Measurements from ENCODE around the gene GTPBP4.

GTPBP4 gene

DNA sequence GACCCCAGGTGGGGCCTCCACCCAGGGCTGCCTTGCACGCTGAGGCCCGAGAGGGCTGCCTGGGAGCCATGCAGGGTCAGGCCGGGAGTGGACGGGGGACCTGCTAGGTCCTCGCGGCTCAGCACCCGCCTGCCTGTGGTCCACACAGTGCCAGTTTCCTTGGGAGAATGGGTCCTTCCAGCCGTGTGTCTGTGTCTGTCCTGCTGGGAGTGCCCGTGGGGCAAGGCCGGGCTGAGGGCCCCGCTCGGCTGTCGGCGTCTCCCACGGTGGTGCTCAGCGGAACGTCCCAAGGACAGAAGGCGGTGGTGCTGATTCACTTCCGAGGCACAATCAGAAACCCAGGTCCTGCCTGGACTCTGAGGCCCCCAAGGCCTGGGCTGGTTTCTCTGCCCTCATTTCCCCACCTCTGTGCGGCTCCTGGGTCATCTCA lies 23.2 kb upstream of the GTPBP4 start:
- Histone ChIP-seq H3K9me3 (no peaks in the 10 kb centered on the region), H3K27ac (no peak overlapping the region), H3K4me2 (no peak overlapping the region), H3K4me3 (no peak overlapping the region), H3K9ac (no peak overlapping the region), H3K36me3 (no peaks in the 10 kb centered on the region), H3K4me1 (no peaks in the 10 kb centered on the region), H4K20me1 (no peaks in the 10 kb centered on the region), H3K27me3 (no peaks in the 10 kb centered on the region)
- TF ChIP-seq Cebpa-rat (IDR thresholded peaks at IDR 0.05) = no peak

DNA sequence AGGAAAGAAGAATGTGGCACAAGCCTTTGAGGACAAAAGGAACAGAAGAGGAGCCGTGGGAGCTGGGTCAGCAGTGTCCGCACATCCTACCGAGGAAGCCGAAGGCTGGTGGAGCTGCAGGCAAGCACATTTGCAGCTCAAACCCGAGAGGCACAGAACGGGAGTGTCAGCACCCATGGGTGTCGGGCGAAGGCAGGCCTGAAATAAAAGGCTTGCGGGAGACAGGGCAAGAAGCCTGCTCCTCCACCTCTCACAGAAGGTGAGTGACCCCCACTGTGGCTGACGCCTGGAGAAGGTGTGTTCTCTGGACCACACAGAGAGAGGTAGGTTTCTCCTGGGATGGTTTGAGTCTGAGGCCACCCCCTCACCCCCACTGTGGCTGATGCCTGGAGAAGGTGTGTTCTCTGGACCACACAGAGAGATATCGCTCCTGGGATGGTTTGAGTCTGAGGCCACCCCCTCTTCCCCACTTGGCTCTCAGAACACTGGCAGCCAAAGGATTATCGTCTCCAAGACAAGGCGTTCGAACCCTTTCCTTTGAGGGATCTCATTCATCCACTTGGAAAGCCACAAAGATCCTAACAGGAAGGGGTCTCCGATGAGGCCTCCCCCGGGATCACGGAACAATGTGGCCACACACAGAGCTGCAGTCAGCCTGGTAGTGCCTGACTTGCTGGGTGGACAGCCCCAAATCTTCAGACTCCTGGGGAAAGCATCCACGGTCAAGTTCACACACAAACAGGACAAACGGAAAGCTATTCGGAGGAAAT lies 21.6 kb upstream of the GTPBP4 start:
- no peak overlapping the region for H3K4me2 ChIP-seq
- H3K9me3 ChIP-seq = no peaks in the 10 kb centered on the region
- no peak overlapping the region for H3K4me3 ChIP-seq
- no peak overlapping the region for H3K9ac ChIP-seq
- H3K36me3 ChIP-seq = no peaks in the 10 kb centered on the region
- H3K27ac ChIP-seq = no peak overlapping the region
- no peak for TF ChIP-seq Cebpa-rat (IDR thresholded peaks at IDR 0.05)
- no peaks in the 10 kb centered on the region for H4K20me1 ChIP-seq
- no peaks in the 10 kb centered on the region for H3K27me3 ChIP-seq
- H3K4me1 ChIP-seq = no peaks in the 10 kb centered on the region

GRCh38 chr10:968546-969199 lies 19.6 kb upstream of the GTPBP4 start:
- Histone ChIP-seq H3K27me3 (no peaks in the 10 kb centered on the region), H3K4me2 (no peak overlapping the region)
- TF ChIP-seq Cebpa-rat (IDR thresholded peaks at IDR 0.05) = no peak

GRCh38 chr10:969473-970150 lies 18.6 kb upstream of the GTPBP4 start:
- Histone ChIP-seq H3K36me3 (no peaks in the 10 kb centered on the region), H3K9ac (no peak overlapping the region), H3K4me2 (no peak overlapping the region), H3K27me3 (no peaks in the 10 kb centered on the region), H3K4me1 (peaks cover 22% of the 10 kb centered on the region), H4K20me1 (no peaks in the 10 kb centered on the region), H3K4me3 (no peak overlapping the region), H3K27ac (no peak overlapping the region), H3K9me3 (no peaks in the 10 kb centered on the region)
- no peak for TF ChIP-seq Cebpa-rat (IDR thresholded peaks at IDR 0.05)

More at GRCh38 chr10:968546-969199, 19.6 kb upstream of the GTPBP4 start:
- H4K20me1 ChIP-seq = no peaks in the 10 kb centered on the region
- H3K27ac ChIP-seq = no peak overlapping the region
- no peak overlapping the region for H3K9ac ChIP-seq
- peaks cover 13% of the 10 kb centered on the region for H3K4me1 ChIP-seq
- H3K4me3 ChIP-seq = no peak overlapping the region
- no peaks in the 10 kb centered on the region for H3K9me3 ChIP-seq
- H3K36me3 ChIP-seq = no peaks in the 10 kb centered on the region

DNA sequence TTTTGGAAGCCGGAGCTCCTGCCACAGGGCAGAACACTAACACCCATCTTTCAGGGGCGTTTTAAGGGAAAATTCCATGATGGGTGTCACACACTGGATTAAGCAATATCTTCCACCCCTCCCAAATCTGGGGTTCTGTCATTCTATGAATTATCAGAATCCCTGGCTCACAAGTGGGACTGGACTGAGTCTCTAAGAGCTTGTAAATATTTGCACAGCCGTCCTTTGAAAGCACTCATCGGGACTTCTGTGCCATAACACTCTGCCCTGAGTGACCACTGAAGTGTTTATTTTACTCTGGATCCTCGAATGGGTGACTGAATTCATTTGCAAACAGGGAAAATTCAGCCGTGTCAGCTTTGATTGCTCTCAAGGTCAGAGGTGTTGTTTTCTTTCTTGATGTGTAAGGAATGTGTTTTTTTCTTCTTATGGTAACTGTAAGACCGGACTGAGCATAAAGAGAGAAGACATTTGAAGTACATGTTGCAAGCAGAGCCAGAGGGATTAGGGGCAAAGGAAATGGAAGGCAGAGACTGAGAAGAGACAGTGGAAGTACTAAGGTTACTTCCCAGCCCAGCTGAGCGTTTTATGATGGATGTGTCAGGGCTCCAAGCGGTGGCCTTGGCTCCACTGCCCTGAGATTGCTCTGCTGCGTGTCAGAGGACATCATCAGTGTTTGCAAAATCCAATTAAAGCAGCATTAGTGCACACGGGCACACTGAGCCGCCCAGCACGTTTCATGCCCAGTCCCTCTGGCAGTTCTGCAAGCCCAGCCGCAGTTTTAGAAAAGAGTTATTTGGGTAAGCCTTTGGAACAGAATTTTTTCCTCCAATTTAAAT lies 17.7 kb upstream of the GTPBP4 start:
- Histone ChIP-seq H4K20me1 (no peaks in the 10 kb centered on the region), H3K4me3 (no peak overlapping the region), H3K36me3 (no peaks in the 10 kb centered on the region), H3K27ac (no peak overlapping the region), H3K27me3 (no peaks in the 10 kb centered on the region), H3K4me1 (peaks cover 32% of the 10 kb centered on the region), H3K9me3 (no peaks in the 10 kb centered on the region), H3K9ac (no peak overlapping the region), H3K4me2 (no peak overlapping the region)
- TF ChIP-seq Cebpa-rat (IDR thresholded peaks at IDR 0.05) = no peak

- Histone ChIP-seq H3K4me1 (peaks cover 33% of the 10 kb centered on the region), H3K9ac (no peak overlapping the region), H3K27me3 (no peaks in the 10 kb centered on the region), H3K27ac (no peak overlapping the region), H3K4me3 (no peak overlapping the region), H3K36me3 (no peaks in the 10 kb centered on the region; the same call in 1 of the 2 replicates), H3K4me2 (no peak overlapping the region), H3K9me3 (no peaks in the 10 kb centered on the region), H4K20me1 (no peaks in the 10 kb centered on the region)
- peak; percentile 48; the same call in 1 of the 2 replicates for TF ChIP-seq Cebpa-rat (IDR thresholded peaks at IDR 0.05)
These were observed 17.1 kb upstream of the GTPBP4 start for GRCh38 chr10:971150-971542.

- Histone ChIP-seq H3K4me1 (peaks cover 33% of the 10 kb centered on the region), H3K4me3 (no peak overlapping the region), H3K36me3 (peaks cover 5% of the 10 kb centered on the region), H3K4me2 (no peak overlapping the region), H4K20me1 (no peaks in the 10 kb centered on the region), H3K9me3 (0 out of 2 replicates have a peak, but pooled peaks cover 4% of the 10 kb centered on the region), H3K27me3 (no peaks in the 10 kb centered on the region), H3K27ac (no peak overlapping the region), H3K9ac (no peak overlapping the region)
- no peak for TF ChIP-seq Cebpa-rat (IDR thresholded peaks at IDR 0.05)
These were observed 16.6 kb upstream of the GTPBP4 start for GRCh38 chr10:971613-972012.

- no peak overlapping the region for H3K9ac ChIP-seq
- H3K27ac ChIP-seq = no peak overlapping the region
- TF ChIP-seq Cebpa-rat (IDR thresholded peaks at IDR 0.05) = no peak
- H3K4me1 ChIP-seq = peaks cover 33% of the 10 kb centered on the region
- peaks cover 15% of the 10 kb centered on the region; the same call in 1 of the 2 replicates for H3K9me3 ChIP-seq
- no peak overlapping the region for H3K4me3 ChIP-seq
- H3K4me2 ChIP-seq = 0 out of 2 replicates have a peak overlapping the region, but pooled peaks have one; percentile 9
- peaks cover 12% of the 10 kb centered on the region for H3K36me3 ChIP-seq
- H3K27me3 ChIP-seq = no peaks in the 10 kb centered on the region
- H4K20me1 ChIP-seq = no peaks in the 10 kb centered on the region
These were observed 15.5 kb upstream of the GTPBP4 start for GRCh38 chr10:972763-973162.

All from BLaER1 (cell line).